ENCODE measurements around the gene ZNF385D.

The ZNF385D gene

DNA sequence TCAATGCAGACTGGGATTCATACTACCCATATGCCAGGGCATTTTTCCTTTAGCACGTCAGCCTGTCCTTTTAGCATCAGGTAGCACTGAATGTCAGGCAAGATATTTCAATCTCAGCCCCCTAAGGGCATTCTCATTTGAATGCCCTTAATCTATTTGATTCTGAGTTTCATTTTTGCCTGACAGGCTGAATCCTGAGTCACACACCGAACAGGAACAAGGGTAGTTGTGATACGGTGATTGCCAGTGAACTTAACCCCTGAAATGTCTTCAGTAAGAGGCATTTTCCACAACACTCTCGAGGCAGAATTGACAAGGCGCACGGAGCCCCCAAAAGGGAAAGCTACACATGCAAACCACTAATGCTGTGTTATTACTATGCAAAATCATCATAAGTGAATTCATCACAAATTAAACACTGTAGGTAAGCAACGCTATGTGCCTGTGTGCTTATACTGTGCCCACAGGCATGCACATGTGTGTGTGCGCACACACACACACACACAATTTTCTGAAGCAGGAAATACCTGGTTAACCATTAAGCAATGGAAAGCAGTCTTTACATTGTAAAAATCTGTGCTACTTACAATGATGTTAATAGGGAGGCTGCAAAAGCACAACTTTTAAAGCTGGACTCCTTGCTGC, 130.4 kb downstream of the ZNF385D start:
- TF ChIP-seq CSDC2 (CRISPR knock-in tag; IDR thresholded peaks at IDR 0.05) (no peak), RARB (CRISPR knock-in tag; IDR thresholded peaks at IDR 0.05) (no peak), ZFP30 (CRISPR knock-in tag; IDR thresholded peaks at IDR 0.05) (no peak), OSR1 (CRISPR knock-in tag; IDR thresholded peaks at IDR 0.05) (no peak), ZC3H10 (CRISPR knock-in tag; IDR thresholded peaks at IDR 0.05) (no peak), ZFP3 (CRISPR knock-in tag; IDR thresholded peaks at IDR 0.05) (no peak)
- TF ChIP-seq, protein P1, sequence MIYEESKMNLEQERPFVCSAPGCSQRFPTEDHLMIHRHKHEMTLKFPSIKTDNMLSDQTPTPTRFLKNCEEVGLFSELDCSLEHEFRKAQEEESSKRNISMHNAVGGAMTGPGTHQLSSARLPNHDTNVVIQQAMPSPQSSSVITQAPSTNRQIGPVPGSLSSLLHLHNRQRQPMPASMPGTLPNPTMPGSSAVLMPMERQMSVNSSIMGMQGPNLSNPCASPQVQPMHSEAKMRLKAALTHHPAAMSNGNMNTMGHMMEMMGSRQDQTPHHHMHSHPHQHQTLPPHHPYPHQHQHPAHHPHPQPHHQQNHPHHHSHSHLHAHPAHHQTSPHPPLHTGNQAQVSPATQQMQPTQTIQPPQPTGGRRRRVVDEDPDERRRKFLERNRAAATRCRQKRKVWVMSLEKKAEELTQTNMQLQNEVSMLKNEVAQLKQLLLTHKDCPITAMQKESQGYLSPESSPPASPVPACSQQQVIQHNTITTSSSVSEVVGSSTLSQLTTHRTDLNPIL (CRISPR knock-in tag; IDR thresholded peaks at IDR 0.05; ENCODE audit: low read depth) = no peak
- peak; percentile 41 for ATAC-seq

DNA sequence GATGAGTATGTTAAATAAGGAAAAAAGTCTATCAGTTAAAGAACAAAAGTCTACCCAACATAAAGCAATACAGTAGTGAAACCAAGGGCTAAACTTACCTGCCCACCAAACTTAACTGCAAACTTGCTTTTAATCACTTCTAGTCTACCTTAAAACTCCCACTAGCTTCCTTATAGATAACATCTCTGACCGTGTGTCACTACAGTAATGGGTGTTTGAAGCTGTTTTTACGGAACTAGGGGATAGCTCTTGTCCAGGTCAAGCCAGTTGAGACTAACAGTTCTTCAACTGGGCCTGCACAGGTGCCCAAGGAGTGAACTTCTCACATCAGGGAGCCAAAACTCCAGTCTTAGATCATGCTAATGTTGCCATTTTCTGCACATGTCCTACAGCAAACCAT, 132.3 kb downstream of the ZNF385D start:
- no peak for ATAC-seq
- TF ChIP-seq ARNTL (CRISPR knock-in tag; IDR thresholded peaks at IDR 0.05; ENCODE audit: borderline replicate concordance, low read depth) = no peak
- no peak for TF ChIP-seq RARB (CRISPR knock-in tag; IDR thresholded peaks at IDR 0.05)
- TF ChIP-seq, protein P2, sequence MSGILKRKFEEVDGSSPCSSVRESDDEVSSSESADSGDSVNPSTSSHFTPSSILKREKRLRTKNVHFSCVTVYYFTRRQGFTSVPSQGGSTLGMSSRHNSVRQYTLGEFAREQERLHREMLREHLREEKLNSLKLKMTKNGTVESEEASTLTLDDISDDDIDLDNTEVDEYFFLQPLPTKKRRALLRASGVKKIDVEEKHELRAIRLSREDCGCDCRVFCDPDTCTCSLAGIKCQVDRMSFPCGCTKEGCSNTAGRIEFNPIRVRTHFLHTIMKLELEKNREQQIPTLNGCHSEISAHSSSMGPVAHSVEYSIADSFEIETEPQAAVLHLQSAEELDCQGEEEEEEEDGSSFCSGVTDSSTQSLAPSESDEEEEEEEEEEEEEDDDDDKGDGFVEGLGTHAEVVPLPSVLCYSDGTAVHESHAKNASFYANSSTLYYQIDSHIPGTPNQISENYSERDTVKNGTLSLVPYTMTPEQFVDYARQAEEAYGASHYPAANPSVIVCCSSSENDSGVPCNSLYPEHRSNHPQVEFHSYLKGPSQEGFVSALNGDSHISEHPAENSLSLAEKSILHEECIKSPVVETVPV (CRISPR knock-in tag; IDR thresholded peaks at IDR 0.05) = no peak
- no peak for TF ChIP-seq TCF4 (CRISPR knock-in tag; IDR thresholded peaks at IDR 0.05; ENCODE audit: borderline replicate concordance)
- TF ChIP-seq ZC3H10 (CRISPR knock-in tag; IDR thresholded peaks at IDR 0.05) = no peak
- TF ChIP-seq, protein P3, sequence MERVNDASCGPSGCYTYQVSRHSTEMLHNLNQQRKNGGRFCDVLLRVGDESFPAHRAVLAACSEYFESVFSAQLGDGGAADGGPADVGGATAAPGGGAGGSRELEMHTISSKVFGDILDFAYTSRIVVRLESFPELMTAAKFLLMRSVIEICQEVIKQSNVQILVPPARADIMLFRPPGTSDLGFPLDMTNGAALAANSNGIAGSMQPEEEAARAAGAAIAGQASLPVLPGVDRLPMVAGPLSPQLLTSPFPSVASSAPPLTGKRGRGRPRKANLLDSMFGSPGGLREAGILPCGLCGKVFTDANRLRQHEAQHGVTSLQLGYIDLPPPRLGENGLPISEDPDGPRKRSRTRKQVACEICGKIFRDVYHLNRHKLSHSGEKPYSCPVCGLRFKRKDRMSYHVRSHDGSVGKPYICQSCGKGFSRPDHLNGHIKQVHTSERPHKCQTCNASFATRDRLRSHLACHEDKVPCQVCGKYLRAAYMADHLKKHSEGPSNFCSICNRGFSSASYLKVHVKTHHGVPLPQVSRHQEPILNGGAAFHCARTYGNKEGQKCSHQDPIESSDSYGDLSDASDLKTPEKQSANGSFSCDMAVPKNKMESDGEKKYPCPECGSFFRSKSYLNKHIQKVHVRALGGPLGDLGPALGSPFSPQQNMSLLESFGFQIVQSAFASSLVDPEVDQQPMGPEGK (CRISPR knock-in tag; IDR thresholded peaks at IDR 0.05; ENCODE audit: borderline replicate concordance) = no peak
- no peak for TF ChIP-seq CSDC2 (CRISPR knock-in tag; IDR thresholded peaks at IDR 0.05)
- TF ChIP-seq ZFP30 (CRISPR knock-in tag; IDR thresholded peaks at IDR 0.05) = no peak
- TF ChIP-seq ESRRG (CRISPR knock-in tag; IDR thresholded peaks at IDR 0.05) = no peak
- TF ChIP-seq OSR1 (CRISPR knock-in tag; IDR thresholded peaks at IDR 0.05) = no peak
- TF ChIP-seq TOX (CRISPR knock-in tag; IDR thresholded peaks at IDR 0.05; ENCODE audit: borderline replicate concordance) = no peak
- TF ChIP-seq PPARA (CRISPR knock-in tag; IDR thresholded peaks at IDR 0.05; ENCODE audit: borderline replicate concordance) = no peak
- TF ChIP-seq ZNF8 (CRISPR knock-in tag; IDR thresholded peaks at IDR 0.05) = no peak
- TF ChIP-seq, protein P4, sequence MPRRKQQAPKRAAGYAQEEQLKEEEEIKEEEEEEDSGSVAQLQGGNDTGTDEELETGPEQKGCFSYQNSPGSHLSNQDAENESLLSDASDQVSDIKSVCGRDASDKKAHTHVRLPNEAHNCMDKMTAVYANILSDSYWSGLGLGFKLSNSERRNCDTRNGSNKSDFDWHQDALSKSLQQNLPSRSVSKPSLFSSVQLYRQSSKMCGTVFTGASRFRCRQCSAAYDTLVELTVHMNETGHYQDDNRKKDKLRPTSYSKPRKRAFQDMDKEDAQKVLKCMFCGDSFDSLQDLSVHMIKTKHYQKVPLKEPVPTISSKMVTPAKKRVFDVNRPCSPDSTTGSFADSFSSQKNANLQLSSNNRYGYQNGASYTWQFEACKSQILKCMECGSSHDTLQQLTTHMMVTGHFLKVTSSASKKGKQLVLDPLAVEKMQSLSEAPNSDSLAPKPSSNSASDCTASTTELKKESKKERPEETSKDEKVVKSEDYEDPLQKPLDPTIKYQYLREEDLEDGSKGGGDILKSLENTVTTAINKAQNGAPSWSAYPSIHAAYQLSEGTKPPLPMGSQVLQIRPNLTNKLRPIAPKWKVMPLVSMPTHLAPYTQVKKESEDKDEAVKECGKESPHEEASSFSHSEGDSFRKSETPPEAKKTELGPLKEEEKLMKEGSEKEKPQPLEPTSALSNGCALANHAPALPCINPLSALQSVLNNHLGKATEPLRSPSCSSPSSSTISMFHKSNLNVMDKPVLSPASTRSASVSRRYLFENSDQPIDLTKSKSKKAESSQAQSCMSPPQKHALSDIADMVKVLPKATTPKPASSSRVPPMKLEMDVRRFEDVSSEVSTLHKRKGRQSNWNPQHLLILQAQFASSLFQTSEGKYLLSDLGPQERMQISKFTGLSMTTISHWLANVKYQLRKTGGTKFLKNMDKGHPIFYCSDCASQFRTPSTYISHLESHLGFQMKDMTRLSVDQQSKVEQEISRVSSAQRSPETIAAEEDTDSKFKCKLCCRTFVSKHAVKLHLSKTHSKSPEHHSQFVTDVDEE (CRISPR knock-in tag; IDR thresholded peaks at IDR 0.05) = no peak

DNA sequence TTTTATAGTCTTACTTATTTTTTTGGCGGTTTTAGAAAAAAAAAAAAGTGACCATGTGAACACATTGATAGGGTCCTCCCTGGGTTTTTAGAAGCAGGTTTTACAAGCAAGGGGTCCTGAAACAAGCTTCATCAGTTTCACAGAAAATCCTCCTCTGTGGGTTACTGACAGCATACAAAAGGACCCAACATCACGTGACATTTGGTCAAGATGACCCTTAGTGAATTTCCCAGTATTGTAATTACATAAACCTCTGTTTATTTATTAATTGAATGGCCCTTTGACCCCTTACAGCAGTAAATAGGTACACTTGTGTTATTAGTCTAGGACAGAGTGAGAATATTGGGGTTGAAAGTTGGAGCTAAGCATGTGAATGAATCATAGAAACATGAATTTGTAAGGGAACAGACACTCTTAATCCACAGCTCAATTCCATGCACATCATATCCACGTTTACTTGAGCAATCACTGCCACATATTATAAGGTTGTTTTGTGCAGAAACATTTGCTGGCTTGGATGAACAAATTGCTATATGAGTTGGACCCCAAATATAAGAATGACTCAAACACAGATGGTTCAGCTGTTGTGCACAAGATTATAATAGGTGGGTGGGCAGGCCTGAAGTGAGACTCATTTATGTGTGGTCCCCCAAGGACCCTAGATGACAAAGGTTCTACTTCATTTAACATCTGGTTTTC, 137.5 kb downstream of the ZNF385D start:
- no peak for ATAC-seq
- TF ChIP-seq ZC3H10 (CRISPR knock-in tag; IDR thresholded peaks at IDR 0.05) = no peak
- TF ChIP-seq BACH2 (CRISPR knock-in tag; IDR thresholded peaks at IDR 0.05; ENCODE audit: borderline replicate concordance) = no peak
- no peak for TF ChIP-seq CSDC2 (CRISPR knock-in tag; IDR thresholded peaks at IDR 0.05)
- no peak for TF ChIP-seq ESRRG (CRISPR knock-in tag; IDR thresholded peaks at IDR 0.05)
- TF ChIP-seq ZFP30 (CRISPR knock-in tag; IDR thresholded peaks at IDR 0.05) = no peak
- TF ChIP-seq, protein P3 (CRISPR knock-in tag; IDR thresholded peaks at IDR 0.05; ENCODE audit: borderline replicate concordance) = no peak
- no peak for TF ChIP-seq ZFP3 (CRISPR knock-in tag; IDR thresholded peaks at IDR 0.05)
- TF ChIP-seq ZNF565 (CRISPR knock-in tag; conservative IDR thresholded peaks at IDR 0.05; ENCODE audit: low read depth) = no peak
- TF ChIP-seq, protein P1 (CRISPR knock-in tag; IDR thresholded peaks at IDR 0.05; ENCODE audit: low read depth) = no peak
- no peak for TF ChIP-seq ZNF70 (CRISPR knock-in tag; IDR thresholded peaks at IDR 0.05)
- TF ChIP-seq, protein P5, sequence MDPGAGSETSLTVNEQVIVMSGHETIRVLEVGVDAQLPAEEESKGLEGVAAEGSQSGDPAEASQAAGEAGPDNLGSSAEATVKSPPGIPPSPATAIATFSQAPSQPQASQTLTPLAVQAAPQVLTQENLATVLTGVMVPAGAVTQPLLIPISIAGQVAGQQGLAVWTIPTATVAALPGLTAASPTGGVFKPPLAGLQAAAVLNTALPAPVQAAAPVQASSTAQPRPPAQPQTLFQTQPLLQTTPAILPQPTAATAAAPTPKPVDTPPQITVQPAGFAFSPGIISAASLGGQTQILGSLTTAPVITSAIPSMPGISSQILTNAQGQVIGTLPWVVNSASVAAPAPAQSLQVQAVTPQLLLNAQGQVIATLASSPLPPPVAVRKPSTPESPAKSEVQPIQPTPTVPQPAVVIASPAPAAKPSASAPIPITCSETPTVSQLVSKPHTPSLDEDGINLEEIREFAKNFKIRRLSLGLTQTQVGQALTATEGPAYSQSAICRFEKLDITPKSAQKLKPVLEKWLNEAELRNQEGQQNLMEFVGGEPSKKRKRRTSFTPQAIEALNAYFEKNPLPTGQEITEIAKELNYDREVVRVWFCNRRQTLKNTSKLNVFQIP (CRISPR knock-in tag; IDR thresholded peaks at IDR 0.05; ENCODE audit: borderline replicate concordance, low read depth) = no peak
- TF ChIP-seq ISL1 (CRISPR knock-in tag; IDR thresholded peaks at IDR 0.05) = no peak

Data from SK-N-SH treated with all-trans-retinoic acid at 6 μM for 48 hours (cell line).